HL-60 (cell line): ENCODE measurements around the gene MALSU1.

ENCODE experiments used
- CTCF ChIP-seq: IDR thresholded peaks from one replicate; pipeline ENCODE4 v1.5.1; 2011; ENCODE audit warnings: low read length, control low read depth, inconsistent platforms; ENCODE audit not compliant: insufficient read depth
- POLR2AphosphoS5 ChIP-seq: IDR thresholded peaks from 2 replicates; pipeline ENCODE4 v1.6.1; 2012; ENCODE audit warnings: low read depth
- SPI1 ChIP-seq: IDR thresholded peaks from 2 replicates; pipeline ENCODE4 v1.6.1; 2012; ENCODE audit warnings: low read depth, mild to moderate bottlenecking, borderline replicate concordance

GRCh38 chr7:23264916-23265458, 34.2 kb upstream of the MALSU1 start:
- no peak for TF ChIP-seq CTCF
- no peak for TF ChIP-seq SPI1
- TF ChIP-seq POLR2AphosphoS5 = no peak
